Endodermal cell (in vitro differentiated cells): ENCODE results near the gene ATP2A1. TPM values are rescaled to one million over a fixed set of nuclear protein-coding genes. Genes with fewer than 3 reads are reported as not detected.

Source experiments
- DNase-seq: peaks from one replicate; pipeline ENCODE4 v3.0.0-alpha.2; 2017
- H3K27ac ChIP-seq: 2 replicates; pipeline ENCODE4 v1.5.1; 2013; ENCODE audit warnings: mild to moderate bottlenecking, low read depth, low read length, moderate library complexity
- H3K27me3 ChIP-seq: 2 replicates; pipeline ENCODE4 v1.6.1; 2013; ENCODE audit warnings: mild to moderate bottlenecking, low read length, moderate library complexity; ENCODE audit not compliant: insufficient read depth, control insufficient read depth, poor library complexity, severe bottlenecking
- H3K36me3 ChIP-seq: 2 replicates; pipeline ENCODE4 v1.7.0; 2013; ENCODE audit warnings: mild to moderate bottlenecking, low read length, moderate library complexity; ENCODE audit not compliant: control insufficient read depth, insufficient read depth
- H3K4me1 ChIP-seq: one replicate; pipeline ENCODE4 v1.7.0; 2013; ENCODE audit warnings: low read length; ENCODE audit not compliant: control insufficient read depth, insufficient read depth
- H3K4me3 ChIP-seq: 2 replicates; pipeline ENCODE4 v1.5.1; 2013; ENCODE audit warnings: mild to moderate bottlenecking, low read length, moderate library complexity
- H3K9ac ChIP-seq: 2 replicates; pipeline ENCODE4 v1.6.1; 2013; ENCODE audit warnings: mild to moderate bottlenecking, low read length, moderate library complexity; ENCODE audit not compliant: poor library complexity, severe bottlenecking; ENCODE audit errors: extremely low read depth
- H3K9me3 ChIP-seq: 2 replicates; pipeline ENCODE4 v1.6.1; 2013; ENCODE audit warnings: mild to moderate bottlenecking, low read length, moderate library complexity; ENCODE audit not compliant: control insufficient read depth
- H3K27ac Mint-ChIP-seq: 2 replicates; pipeline ENCODE4 v1.8.0; 2020; ENCODE audit warnings: mixed read lengths
- H3K27me3 Mint-ChIP-seq: 2 replicates; pipeline ENCODE4 v1.8.0; 2021; ENCODE audit warnings: mild to moderate bottlenecking, mixed read lengths; ENCODE audit not compliant: insufficient read depth
- H3K36me3 Mint-ChIP-seq: 2 replicates; pipeline ENCODE4 v1.8.0; 2020; ENCODE audit warnings: low read depth, mixed read lengths
- H3K4me1 Mint-ChIP-seq: 2 replicates; pipeline ENCODE4 v1.8.0; 2020; ENCODE audit warnings: mixed read lengths
- H3K4me3 Mint-ChIP-seq: 2 replicates; pipeline ENCODE4 v1.8.0; 2020; ENCODE audit warnings: mild to moderate bottlenecking, moderate library complexity, mixed read lengths
- H3K9me3 Mint-ChIP-seq: 2 replicates; pipeline ENCODE4 v1.8.0; 2020; ENCODE audit warnings: mild to moderate bottlenecking, mixed read lengths
- WGBS, 2 experiments: methylation state at CpG; one replicate each; pipeline versions ENCODE4 v1.1.5 to v1.1.7; 2013; ENCODE audit warnings: missing lambda C conversion rate in 2 of 2, mixed read lengths in 1 of 2; ENCODE audit not compliant: insufficient coverage in 1 of 2, insufficient read length in 1 of 2; 5-methylcytosine and 5-hydroxymethylcytosine counted together
- total RNA-seq, 2 donors: library from RNA; stranded (reverse); fragmentation: NEBNext Ultra II Directional in 1 of 2; extraction: Animal tissue kit (Norgen Biotek cat#: 25700) in 1 of 2; gene quantifications; 2 replicates in 1 of 2; 3 replicates in 1 of 2; pipeline ENCODE4 v1.2.1, GENCODE V29; 2021
- TF ChIP-seq, protein P1 (sequence below): fragments of 200-600 bp; sonication (generic); conservative IDR thresholded peaks from 2 replicates; pipeline ENCODE4 v1.5.0; 2021; ENCODE audit warnings: antibody characterized with exemption, mild to moderate bottlenecking

The ATP2A1 gene
- total RNA-seq, 2 donors from 2014 or later: 4.7 to 7.7 TPM

DNA sequence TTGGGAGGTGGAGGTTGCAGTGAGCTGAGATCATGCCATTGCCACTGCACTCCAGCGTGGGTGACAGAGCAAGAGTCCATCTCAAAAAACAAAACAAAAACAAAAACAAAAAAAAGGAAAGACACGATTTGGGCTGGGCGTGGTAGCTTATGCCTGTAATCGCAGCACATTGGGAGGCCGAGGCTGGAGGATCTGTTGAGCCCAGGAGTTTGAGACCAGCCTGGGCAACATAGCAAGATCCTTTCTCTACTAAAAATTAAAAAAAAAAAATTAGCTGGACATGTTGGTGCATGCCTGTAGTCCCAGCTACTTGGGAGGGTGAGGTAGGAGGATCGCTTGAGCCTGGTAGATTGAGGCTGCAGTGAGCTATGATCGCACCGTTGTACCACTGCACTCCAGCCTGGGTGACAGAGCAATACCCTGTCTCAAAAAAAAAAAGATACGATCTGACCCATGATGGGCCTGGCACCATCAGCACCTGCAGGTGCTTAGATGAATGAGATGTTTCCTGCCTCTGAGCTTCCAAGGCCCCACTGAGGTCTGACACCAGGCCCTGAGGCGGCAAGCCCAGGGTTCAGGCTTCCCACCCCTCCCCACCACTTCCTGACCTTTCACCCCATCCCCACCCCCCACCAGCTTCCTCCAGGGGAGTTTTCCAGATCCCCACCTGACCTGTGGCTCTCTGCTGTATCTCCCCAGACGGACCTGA is 21.7 kb downstream of the ATP2A1 start:
- no peak overlapping the region for H3K4me3 Mint-ChIP-seq
- H3K27ac Mint-ChIP-seq: no peak overlapping the region

DNA sequence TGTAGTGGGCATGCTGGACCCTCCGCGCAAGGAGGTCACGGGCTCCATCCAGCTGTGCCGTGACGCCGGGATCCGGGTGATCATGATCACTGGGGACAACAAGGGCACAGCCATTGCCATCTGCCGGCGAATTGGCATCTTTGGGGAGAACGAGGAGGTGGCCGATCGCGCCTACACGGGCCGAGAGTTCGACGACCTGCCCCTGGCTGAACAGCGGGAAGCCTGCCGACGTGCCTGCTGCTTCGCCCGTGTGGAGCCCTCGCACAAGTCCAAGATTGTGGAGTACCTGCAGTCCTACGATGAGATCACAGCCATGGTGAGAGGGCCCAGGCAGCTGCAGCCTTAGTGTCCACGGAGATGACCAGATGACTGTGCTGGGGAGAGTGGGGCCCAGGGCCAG is 22.3 kb downstream of the ATP2A1 start:
- Histone ChIP-seq H3K36me3 (no peaks in the 10 kb centered on the region), H3K27me3 (no peaks in the 10 kb centered on the region), H3K4me1 (no peaks in the 10 kb centered on the region), H3K27ac (no peak overlapping the region), H3K9me3 (no peaks in the 10 kb centered on the region), H3K4me3 (no peak overlapping the region), H3K9ac (no peak overlapping the region)
- 95 to 96% methylated on average over 22 to 25 of the region's 25 CpGs for WGBS, 2 experiments
- TF ChIP-seq, protein P1, sequence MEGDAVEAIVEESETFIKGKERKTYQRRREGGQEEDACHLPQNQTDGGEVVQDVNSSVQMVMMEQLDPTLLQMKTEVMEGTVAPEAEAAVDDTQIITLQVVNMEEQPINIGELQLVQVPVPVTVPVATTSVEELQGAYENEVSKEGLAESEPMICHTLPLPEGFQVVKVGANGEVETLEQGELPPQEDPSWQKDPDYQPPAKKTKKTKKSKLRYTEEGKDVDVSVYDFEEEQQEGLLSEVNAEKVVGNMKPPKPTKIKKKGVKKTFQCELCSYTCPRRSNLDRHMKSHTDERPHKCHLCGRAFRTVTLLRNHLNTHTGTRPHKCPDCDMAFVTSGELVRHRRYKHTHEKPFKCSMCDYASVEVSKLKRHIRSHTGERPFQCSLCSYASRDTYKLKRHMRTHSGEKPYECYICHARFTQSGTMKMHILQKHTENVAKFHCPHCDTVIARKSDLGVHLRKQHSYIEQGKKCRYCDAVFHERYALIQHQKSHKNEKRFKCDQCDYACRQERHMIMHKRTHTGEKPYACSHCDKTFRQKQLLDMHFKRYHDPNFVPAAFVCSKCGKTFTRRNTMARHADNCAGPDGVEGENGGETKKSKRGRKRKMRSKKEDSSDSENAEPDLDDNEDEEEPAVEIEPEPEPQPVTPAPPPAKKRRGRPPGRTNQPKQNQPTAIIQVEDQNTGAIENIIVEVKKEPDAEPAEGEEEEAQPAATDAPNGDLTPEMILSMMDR: no peak
- Mint-ChIP-seq H3K27me3 (no peaks in the 10 kb centered on the region), H3K9me3 (no peaks in the 10 kb centered on the region), H3K4me1 (no peaks in the 10 kb centered on the region), H3K27ac (no peak overlapping the region), H3K4me3 (no peak overlapping the region), H3K36me3 (no peaks in the 10 kb centered on the region)
- DNase-seq: no peak

More for the DNA sequence above, 21.7 kb downstream of the ATP2A1 start:
- Mint-ChIP-seq H3K9me3 (no peaks in the 10 kb centered on the region), H3K27me3 (no peaks in the 10 kb centered on the region), H3K36me3 (no peaks in the 10 kb centered on the region), H3K4me1 (no peaks in the 10 kb centered on the region)
- TF ChIP-seq, protein P1: no peak
- Histone ChIP-seq H3K4me3 (no peak overlapping the region), H3K4me1 (no peaks in the 10 kb centered on the region), H3K36me3 (no peaks in the 10 kb centered on the region), H3K9me3 (no peaks in the 10 kb centered on the region), H3K27me3 (no peaks in the 10 kb centered on the region), H3K9ac (no peak overlapping the region), H3K27ac (no peak overlapping the region)
- WGBS, 2 experiments: 92 to 95% methylated on average over 8 to 11 of the region's 11 CpGs
- DNase-seq: no peak

DNA sequence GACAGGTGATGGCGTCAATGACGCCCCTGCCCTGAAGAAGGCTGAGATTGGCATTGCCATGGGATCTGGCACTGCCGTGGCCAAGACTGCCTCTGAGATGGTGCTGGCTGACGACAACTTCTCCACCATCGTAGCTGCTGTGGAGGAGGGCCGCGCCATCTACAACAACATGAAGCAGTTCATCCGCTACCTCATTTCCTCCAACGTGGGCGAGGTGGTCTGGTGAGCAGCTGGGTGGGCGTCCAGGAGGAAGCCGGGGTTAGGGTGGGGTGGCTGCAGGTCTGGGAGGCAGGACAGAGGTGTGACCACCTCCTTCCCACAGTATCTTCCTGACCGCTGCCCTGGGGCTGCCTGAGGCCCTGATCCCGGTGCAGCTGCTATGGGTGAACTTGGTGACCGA is 23.6 kb downstream of the ATP2A1 start:
- Histone ChIP-seq H3K27ac (no peak overlapping the region), H3K27me3 (no peaks in the 10 kb centered on the region), H3K4me1 (no peaks in the 10 kb centered on the region), H3K36me3 (no peaks in the 10 kb centered on the region), H3K9me3 (no peaks in the 10 kb centered on the region), H3K4me3 (no peak overlapping the region), H3K9ac (no peak overlapping the region)
- 93% methylated on average over 13 to 15 of the region's 15 CpGs for WGBS, 2 experiments
- TF ChIP-seq, protein P1: no peak
- no peak overlapping the region for H3K4me3 Mint-ChIP-seq
- H3K27ac Mint-ChIP-seq: no peak overlapping the region
- no peaks in the 10 kb centered on the region for H3K4me1 Mint-ChIP-seq
- no peak for DNase-seq
- no peaks in the 10 kb centered on the region for H3K36me3 Mint-ChIP-seq
- H3K9me3 Mint-ChIP-seq: no peaks in the 10 kb centered on the region
- no peaks in the 10 kb centered on the region for H3K27me3 Mint-ChIP-seq
